Measurements from ENCODE around the gene TMEM132D.

The TMEM132D gene

DNA sequence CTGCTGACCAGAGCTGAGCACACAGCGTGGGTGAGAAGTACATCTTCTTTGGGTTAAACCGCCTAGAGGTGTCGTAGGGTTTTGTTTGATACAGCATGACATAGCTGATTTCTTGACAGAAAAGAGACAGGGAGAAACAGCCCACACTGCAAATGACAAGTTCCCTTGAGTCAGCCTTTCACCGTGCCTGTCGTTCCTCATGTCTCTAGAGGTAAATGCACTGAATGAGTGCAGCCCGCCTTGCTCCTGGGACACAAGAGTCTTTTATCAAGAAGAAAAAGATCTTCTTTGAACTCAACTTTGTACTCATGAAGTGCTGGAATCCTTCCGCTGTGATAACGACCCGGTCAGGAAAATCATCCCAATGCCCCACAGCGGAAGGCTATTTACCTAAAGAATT, 77.6 kb downstream of the TMEM132D start:
- DNase-seq (ENCODE audit: low read depth in 2 of 2): no peak

DNA sequence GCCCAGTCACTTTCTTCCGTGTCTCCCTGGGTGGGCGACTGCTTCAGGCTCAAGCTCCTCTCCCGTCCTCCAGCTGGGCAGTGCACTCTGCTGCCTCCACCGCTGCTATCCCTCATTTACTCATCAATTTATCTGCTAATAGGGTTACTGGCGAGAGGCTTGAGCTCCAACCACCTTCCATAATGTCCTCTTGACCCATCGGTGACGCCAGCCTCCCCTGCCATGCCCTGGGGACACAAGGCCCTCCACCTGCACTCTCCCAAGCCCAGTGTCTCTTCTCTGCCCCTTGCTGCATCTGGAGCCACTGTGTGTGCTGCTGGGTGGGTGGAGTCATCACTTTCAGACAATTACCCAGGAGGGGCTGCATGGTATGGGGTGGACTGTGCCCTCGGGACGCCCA, 78.5 kb downstream of the TMEM132D start:
- DNase-seq (ENCODE audit: low read depth in 2 of 2): no peak

DNA sequence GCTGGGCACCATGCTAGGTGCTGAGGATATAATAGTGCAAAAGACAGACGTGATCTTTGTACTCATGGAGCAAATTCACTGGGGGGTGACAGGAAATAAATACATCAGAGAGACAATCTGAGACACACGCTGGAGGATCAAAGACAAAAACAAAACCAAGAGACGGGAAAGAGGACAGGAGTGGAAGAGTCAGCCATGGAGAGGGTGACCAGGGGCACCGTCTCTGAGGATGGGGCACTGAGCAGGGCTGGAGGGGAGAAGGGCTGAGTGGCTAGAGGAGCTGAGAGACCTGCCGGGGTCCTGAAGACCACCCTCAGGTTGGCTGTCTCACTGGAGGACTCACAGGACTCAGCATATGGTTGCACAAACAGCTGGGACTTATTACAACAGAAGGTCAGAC, 81.9 kb downstream of the TMEM132D start:
- no peak for DNase-seq (ENCODE audit: low read depth in 2 of 2)

DNA sequence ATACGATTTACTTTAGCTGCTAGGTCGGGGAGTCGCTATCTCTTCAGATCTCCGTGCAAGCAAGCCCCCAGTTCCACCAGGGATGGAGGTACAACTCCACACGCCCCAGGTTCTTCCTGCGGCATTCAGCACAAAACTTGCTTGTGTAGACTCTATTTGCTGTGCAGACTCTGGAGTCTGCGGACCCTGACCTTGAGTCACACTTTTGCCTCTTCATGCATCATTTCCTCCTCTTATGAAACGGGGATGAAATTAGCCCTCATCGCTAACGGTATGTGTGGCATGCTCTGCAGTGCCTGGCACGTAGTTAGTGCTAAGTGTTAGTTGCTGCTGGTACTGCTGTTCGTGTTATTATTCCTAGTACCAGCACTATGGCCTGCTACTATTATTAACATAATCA, 84.4 kb downstream of the TMEM132D start:
- DNase-seq (ENCODE audit: low read depth in 2 of 2): no peak

DNA sequence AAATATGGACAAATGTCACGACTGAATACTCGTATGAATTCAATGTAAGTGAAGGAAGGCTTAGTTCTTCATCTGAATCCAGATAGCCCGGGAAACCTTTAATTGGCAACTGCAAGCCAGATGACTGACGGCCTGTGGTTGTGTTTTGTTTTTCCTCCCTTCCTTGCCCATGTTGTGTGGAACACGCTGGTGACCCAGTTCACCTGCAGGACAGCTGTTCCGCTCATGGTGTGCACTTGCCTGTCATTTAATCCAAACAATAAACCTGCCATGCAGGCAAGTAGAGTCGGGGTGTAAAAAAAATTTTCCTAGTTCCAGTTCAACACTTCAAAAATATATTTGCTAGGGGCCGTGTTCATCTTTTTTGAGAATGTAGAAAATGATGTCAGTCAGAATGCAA, 88.0 kb downstream of the TMEM132D start:
- DNase-seq (ENCODE audit: low read depth in 2 of 2): no peak

DNA sequence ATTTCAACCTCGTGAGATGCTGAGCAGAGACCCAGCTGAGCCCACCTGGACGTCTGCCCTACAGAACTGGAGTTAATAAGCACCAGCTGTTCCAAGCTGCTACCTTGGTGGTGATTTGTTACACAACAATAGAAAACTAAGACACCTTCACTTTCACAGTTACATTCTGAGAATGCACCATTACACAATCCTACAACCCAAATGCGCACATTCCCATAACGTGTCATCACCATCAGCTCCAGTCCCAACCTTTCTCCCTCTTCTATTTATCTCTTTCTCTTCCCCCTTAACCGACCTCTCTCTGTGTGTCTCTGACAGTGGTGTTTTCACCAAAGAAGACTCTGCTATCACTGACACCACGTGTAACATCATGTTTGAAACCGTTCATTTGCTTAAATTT, 91.9 kb downstream of the TMEM132D start:
- DNase-seq (ENCODE audit: low read depth in 2 of 2): no peak

DNA sequence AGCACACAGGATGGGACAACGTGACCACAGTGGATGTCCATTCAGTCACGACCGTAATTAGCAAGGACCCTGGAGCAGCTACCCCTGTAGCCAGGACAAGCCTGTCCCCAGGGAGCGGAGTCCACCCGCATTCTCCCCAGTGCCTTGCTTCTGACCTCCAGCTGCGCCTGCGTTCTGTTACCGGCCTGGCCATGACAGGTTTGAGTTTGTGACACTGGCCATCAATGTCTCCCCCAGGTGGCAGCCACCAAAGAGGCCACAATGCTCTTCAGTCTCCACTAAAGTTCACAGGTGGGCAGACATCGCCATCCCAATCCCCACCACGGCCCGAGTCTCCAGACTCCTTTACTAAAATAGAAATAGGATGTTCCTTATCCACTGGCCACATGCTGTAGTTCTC, 96.7 kb downstream of the TMEM132D start:
- no peak for DNase-seq (ENCODE audit: low read depth in 2 of 2)

DNA sequence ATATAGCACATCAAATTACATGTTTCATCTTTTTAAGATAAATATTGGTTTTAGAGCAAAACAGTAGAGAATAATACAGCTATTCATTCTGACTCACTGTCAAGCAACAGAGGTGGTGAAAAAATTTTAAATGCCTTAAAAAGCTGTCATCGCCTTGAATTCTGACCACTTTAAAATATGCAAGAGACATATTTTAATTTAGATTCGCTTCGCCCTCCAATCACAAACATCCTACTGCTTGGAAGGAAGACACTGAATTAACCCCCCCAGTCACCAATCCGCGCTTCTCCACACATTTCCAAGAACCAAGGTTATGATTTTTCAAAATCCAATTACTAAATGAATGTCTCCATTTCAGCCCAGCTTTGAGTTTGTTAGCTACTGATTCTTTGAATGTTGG, 112.4 kb downstream of the TMEM132D start:
- DNase-seq (ENCODE audit: low read depth in 2 of 2): no peak

DNA sequence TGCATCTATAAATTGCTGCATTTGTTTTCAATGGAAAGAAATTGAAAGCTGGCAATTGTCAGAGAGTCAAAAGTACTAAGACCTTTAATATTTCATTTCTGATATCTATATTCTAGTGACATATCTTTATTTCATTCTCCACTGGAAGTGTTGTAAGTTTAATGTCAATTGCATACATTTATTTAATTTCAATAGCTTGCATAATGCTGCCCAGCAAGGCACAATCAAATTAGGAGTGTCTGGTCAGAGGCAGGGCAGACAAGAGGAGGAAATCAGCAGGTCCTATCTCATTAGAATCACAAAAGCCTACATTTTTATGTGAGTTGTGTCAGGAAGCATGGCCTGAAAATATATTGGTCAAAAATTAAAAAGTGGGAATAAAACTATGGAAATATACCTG, 112.9 kb downstream of the TMEM132D start:
- no peak for DNase-seq (ENCODE audit: low read depth in 2 of 2)

DNA sequence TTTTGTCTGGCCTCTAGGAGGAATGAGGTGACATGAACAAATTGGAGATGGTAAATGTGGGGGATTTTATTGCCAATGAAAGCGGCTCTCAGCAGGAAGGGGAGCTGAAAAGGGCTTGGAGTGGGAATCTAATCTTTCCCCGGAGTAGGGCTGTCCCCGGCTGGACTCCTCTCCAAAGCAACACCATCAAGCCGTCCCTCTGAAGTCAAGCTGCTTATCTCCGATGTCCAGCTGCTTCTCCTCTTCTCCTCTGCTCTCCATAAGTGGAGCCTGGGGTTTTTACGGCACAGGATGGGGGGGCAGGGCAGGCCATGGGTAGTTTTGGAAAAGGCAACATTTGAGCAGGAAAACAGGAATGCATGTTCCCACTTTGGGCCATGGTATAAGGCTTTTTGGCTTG, 113.5 kb downstream of the TMEM132D start:
- DNase-seq (ENCODE audit: low read depth in 2 of 2): no peak

DNA sequence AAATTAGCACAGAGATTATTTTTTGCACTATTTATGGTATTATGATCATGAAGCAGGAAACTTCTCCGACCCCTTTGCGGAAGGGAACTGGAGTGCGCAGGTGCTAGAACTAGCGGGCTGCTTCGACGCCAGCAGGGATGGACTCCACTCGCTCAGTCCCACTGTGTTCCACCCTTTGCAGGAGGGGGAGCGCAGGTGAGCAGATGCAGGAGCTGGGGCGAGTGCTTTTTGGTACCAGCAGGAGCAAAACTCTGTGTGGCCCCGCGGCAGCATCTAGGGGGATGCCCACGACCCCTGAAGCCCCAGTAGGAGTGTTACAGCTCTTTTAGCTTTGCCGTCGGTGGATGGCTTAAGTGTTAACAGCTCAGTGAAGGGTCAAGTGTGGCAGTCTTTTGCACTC, 113.9 kb downstream of the TMEM132D start:
- DNase-seq (ENCODE audit: low read depth in 2 of 2): no peak

DNA sequence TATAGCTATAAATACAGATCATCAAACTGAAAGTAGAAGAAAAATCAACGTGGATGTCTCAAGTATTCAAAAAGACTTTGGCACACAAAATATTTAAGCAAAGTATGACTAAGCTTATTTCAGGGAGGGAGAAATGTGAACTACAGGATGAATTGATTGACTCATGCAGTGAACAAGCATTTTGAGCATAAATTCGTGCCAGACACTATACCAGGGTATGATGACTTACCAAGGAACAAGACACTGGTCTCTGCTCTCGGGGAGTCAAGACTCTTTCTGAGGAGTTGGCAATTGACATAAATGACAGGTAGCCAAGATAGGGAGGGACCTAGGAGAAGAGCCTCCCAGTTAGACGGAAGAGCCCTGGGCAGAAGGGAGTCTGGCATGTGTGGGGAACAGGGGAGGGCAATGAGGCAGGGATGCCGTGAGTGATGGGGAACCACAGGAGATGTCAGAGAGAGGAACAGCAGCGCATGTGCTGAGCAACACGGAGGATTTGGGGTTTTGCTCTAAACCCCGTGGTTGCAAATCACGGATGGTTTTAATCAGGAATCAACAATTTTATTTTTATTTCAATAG, 115.2 kb downstream of the TMEM132D start:
- no peak for DNase-seq (ENCODE audit: low read depth in 2 of 2)

DNA sequence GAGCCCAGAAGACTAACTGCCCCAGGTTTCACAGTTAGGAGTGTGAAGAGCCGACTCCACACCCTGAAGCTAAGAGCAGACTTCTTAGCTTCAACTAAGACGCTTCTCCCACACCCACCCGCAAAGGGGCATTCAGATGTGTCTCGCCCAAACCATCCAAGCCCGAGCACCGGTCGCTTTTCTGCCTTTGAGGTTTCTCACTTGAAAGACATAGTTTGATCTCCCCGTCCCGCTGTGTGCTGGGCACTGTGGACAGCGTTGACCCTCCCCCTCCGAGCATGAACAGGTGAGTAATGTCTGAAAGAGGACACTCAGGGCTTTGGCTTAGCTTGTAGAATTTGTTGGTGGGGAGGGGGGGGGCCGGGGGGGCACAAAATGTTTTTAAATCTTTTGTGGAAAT, 123.8 kb downstream of the TMEM132D start:
- DNase-seq (ENCODE audit: low read depth in 2 of 2): no peak

DNA sequence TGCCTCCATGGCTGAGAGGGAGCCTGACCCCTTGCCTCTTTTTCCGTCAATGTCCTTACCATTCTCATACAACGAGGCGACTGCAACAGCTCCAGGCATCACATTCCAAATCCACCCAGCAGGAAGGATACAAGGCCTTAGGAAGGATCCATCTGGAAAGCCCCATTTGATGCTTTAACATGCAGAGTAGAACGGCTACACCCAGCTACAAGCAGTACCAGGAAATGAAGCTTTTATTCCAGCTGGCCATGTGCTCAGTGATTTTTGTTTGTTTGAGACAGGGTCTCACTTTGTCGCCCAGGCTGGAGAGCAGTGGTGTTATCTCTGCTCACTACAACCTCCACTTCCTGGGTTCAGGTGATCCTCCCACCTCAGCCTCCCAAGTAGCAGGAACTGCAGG, 124.8 kb downstream of the TMEM132D start:
- DNase-seq (ENCODE audit: low read depth in 2 of 2): no peak

DNA sequence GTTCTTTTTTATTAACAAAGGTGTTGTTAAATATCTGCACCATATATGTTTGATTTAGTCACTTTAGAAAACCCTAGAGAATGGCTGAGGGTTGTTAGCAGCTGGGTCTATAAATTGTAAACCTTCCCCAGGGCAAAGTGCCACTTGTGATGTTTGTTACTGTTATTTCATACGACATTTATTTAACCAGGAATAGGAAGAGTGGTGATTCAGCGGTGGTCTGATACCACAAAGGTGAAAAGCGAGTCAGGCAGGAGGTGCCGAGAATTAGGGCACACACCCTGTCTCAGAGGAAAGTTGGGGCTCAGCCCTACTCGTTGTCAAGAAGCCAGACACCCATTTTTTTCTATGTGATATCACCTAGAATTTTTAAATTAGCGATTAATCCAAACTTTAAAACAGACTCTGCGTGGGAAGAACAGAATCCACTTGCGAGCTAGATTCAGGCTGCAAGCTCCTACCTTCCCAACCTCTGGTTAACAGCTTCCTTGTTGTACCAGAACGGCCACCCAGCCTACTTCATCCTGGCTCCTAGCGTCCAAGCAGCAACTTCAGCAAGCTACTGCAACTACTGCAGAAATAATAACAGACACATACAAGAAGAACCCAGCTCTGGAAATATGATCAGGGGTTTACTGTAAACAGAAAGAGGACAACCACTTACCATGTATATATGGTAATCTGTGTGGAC, 126.7 kb downstream of the TMEM132D start:
- no peak for DNase-seq (ENCODE audit: low read depth in 2 of 2)

DNA sequence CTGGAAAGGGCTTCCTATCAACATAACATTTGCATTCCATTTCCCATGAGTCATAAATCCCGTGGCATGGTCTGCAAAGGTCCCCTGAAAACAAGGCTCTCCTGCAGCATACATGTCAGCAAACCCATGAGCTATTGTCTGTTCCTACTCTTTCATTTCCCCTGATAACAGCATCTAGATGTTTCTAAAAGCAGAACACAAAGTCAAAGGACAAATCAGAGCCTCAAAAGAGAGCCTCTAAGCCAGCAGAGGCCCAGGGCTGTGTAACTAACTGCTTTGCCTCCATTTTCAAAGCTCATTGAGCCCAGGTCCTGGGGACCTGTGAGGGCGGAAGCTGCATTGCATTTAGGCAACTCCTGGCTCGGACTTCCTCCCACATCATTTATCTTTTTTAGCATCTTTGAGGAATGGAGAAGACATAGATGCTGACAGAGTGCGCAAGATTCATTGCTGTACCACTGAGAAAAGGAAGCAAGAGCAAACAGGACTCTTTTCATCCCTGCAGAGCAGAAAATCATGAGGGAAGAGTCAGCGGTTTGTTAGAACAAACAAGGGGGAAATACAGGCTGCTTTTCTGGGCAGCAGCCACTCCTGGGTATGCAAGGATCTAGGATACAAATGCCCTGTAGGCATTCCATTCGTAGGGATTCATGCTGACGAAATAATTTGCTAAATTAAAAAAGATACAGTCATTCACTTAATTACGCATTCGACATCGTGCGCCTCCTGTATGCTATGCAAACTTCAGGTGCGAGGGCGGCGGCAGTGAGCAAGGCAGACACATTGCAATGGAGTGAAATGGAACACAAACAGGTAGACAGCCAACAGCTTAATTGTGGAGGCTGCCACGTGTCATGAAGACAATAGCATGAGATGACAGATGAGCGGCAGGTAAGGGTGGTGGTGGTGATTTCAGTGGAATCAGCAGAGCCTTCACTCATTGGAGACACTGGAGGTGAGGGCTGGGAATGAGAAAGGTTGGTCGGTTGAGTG, 131.0 kb downstream of the TMEM132D start:
- DNase-seq (ENCODE audit: low read depth in 2 of 2): no peak

DNA sequence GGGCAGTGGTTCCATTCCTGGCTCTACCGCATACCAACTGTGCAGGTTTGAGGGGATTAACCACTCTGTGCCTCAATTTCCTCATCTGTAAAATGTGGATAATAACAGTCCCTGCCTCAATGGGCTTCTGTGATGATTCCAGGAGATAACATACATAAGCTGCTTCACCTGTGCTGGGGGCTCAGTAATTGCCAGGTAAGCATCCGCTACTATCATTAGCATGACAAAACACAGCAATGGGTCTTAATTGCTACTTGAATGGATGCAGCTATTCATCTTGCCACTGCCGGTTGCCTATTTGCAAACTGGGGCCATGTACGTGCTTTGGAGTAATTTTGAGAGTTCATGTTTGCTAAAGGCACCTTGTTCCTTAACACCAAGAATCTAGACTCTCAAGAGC, 132.6 kb downstream of the TMEM132D start:
- DNase-seq (ENCODE audit: low read depth in 2 of 2): no peak

DNA sequence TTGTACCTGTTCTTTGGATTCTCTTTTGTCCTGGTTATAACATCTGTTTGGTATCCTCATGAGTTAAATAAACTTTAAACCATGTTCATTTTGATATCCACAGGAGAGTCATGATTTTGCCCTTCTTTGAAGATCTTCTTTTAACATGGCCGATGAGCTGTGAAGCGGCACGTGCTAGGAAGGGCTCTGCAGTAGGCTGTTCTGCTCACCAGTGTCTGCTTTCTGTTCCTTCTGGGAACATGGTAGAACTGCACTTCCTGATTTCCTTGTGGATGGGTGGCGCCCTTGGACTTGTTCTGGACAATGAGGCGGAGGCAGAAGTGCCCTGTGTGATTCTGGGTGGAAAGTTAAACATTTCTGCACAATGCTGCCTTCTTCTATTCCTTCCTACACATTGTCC, 138.1 kb downstream of the TMEM132D start:
- no peak for DNase-seq (ENCODE audit: low read depth in 2 of 2)

DNA sequence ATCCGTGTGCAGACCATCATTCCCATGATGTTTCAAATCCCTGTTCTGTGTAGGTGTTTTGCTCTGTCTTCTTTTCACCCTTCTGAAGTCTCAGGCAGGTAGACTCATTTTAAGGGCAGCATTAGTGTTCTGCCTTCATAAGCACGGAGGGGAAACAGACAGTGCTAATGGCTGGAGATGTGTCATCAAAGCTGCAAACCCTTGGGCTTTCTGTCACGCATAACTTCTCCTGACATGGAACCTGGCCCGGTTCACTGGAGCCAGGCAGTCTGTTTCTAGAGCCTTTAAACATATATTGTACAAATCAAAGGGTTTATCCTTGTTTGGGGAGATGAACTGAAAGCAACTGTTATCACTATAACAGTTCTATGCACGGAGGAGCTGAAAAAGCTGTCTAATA, 141.4 kb downstream of the TMEM132D start:
- no peak for DNase-seq (ENCODE audit: low read depth in 2 of 2)

DNA sequence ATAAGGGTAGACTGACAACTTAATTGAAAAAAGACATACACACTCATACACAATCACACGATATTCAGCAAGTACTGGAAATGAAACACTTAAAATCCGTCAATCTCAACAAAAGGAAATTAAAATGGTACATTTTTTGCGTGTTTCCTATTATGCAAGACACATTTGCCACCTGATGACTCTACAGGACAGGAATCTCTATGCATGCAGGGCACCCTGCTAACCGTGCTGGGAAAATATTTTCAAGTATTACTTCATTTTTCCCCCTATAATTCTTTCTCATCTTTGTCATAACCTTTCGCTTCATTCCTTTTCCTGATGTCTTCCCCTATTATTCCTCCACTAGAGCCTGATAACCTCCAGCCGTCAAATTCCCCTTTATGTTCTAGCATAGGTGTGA, 150.2 kb downstream of the TMEM132D start:
- no peak for DNase-seq (ENCODE audit: low read depth in 2 of 2)

DNA sequence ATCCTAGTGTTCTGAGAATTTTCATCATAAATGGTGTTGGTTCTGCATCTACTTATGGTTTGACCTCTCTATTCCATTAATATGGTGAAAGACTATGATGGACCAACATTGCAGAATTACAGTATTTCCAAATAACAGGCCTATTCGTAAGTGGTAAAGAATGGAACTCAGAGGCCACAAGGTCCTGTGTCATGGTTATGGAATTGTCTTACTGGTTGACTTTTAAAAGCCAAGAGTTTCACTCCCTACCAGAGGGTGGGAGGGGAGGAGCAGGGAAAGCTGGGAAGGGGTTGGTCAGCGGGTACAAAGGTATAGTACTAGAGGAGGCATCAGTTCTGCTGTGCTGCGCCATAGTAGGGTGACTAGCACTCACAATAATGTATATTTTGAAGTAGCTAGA, 153.4 kb downstream of the TMEM132D start:
- DNase-seq (ENCODE audit: low read depth in 2 of 2): no peak

DNA sequence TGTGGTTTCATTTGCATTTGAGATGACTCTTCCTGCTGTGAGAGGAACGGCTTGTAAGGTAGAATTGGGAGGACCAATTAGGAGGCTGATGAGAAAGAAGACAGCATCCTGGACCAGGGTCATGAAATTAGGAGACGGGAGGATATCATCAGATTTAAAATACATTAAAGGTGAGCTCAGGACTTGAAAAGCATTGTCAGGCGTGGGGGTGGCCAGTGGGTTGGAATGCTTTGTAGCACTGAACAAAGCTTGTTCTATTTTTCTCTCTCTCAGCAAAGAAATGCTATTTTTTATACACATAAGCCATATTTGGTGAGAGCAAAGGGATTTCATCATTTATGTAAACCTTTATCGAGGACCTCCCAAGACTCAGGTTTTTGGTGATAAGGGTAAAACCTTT, 157.5 kb downstream of the TMEM132D start:
- DNase-seq (ENCODE audit: low read depth in 2 of 2): no peak

DNA sequence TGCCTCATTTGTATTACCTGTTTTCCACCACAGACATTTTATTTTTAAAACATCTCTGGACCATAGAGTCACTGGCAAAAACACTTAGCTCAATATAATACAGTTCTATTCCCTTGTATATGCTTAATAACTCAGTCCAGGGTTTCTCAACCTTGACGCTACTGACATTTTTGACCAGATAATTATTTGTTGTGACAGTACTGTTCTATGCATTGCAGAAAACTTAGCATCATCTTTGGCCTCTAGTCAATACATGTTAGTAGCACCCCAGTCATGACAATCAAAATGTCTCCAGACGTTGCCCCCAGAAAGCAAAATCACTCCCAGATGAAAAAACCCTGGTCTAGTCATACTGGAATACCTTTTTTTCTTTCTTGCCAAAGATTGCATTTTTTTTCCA, 174.7 kb downstream of the TMEM132D start:
- no peak for DNase-seq (ENCODE audit: low read depth in 2 of 2)

Measured in stimulated activated CD8-positive, alpha-beta memory T cell treated with anti-CD3 and anti-CD28 coated beads, Interleukin-7, amount 100 ng/mL, for 4 hours (primary cell).